Measurements from ENCODE around the gene DEPDC1. TPM values are rescaled to one million over a fixed set of nuclear protein-coding genes. Genes with fewer than 3 reads are reported as not detected.

DEPDC1 gene, protein sequence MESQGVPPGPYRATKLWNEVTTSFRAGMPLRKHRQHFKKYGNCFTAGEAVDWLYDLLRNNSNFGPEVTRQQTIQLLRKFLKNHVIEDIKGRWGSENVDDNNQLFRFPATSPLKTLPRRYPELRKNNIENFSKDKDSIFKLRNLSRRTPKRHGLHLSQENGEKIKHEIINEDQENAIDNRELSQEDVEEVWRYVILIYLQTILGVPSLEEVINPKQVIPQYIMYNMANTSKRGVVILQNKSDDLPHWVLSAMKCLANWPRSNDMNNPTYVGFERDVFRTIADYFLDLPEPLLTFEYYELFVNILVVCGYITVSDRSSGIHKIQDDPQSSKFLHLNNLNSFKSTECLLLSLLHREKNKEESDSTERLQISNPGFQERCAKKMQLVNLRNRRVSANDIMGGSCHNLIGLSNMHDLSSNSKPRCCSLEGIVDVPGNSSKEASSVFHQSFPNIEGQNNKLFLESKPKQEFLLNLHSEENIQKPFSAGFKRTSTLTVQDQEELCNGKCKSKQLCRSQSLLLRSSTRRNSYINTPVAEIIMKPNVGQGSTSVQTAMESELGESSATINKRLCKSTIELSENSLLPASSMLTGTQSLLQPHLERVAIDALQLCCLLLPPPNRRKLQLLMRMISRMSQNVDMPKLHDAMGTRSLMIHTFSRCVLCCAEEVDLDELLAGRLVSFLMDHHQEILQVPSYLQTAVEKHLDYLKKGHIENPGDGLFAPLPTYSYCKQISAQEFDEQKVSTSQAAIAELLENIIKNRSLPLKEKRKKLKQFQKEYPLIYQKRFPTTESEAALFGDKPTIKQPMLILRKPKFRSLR
- 0.26 and 0.38 TPM in 2 replicates for total RNA-seq

DNA sequence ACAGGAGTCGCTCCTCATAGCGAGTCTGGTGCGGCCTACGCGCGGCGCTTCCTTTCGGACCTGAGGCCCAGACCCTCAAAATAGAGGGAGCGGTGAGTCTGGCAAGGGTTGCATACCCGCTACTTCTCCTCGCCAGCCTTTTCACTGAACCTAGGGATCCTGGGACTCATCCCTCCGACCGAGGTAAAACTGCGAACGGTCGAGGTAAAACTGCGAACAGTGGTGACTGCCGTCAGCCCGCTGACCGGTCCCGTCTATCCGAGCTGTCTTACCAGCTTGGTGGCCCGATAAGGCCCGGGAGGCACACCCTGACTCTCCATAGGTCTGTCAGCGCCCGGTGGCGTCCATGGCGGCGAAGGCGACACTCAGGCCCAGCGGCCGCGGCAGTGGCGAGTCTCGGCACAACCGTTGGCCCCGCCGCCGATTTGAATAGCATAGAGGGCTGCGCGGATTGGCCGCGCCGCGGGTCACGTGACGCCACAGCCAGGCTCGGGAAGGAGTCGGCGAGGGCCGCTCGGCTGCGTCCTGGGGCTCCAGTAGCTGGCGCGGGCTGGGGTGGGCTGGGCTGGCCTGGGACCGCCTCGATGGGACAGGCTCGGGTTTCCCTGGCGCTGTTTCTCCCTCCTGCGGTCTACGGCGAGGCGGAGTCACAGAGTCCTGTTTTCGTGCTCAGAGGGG is at the start of gene DEPDC1:
TSS of gene DEPDC1 (minus strand) at position 403 of the 678 bp plus-strand sequence. CDS start at position 320, 83 bp downstream.
- peak within 1 kb of the TSS; percentile 61 for H3K4me3 ChIP-seq (ENCODE audit: low read depth, low read length)
- DNase-seq (ENCODE audit: low read depth) (peak; percentile 81), FAIRE-seq (no peak)
- H3K27me3 ChIP-seq (ENCODE audit: control insufficient read depth, insufficient read depth, low read length): no peaks in the 10 kb centered on the region
- H3K36me3 ChIP-seq (ENCODE audit: control insufficient read depth, insufficient read depth, low read length): no peaks in the 10 kb centered on the region
- no peak for TF ChIP-seq CTCF (IDR thresholded peaks at IDR 0.05; ENCODE audit: insufficient read depth, low read length, severe bottlenecking)

GRCh38 chr1:68544651-68545050 is 47.8 kb upstream of the DEPDC1 start:
- no peak for TF ChIP-seq CTCF (IDR thresholded peaks at IDR 0.05; ENCODE audit: insufficient read depth, low read length, severe bottlenecking)
- FAIRE-seq: no peak
- Histone ChIP-seq H3K27me3 (ENCODE audit: control insufficient read depth, insufficient read depth, low read length) (no peaks in the 10 kb centered on the region), H3K36me3 (ENCODE audit: control insufficient read depth, insufficient read depth, low read length) (no peaks in the 10 kb centered on the region), H3K4me3 (ENCODE audit: low read depth, low read length) (no peak overlapping the region)
- no peak for DNase-seq (ENCODE audit: low read depth)

GRCh38 chr1:68542586-68542985 is 45.7 kb upstream of the DEPDC1 start:
- no peak for TF ChIP-seq CTCF (IDR thresholded peaks at IDR 0.05; ENCODE audit: insufficient read depth, low read length, severe bottlenecking)
- peak; percentile 18 for DNase-seq (ENCODE audit: low read depth)
- Histone ChIP-seq H3K4me3 (ENCODE audit: low read depth, low read length) (no peak overlapping the region), H3K27me3 (ENCODE audit: control insufficient read depth, insufficient read depth, low read length) (no peaks in the 10 kb centered on the region), H3K36me3 (ENCODE audit: control insufficient read depth, insufficient read depth, low read length) (no peaks in the 10 kb centered on the region)
- no peak for FAIRE-seq

- Histone ChIP-seq H3K4me3 (ENCODE audit: low read depth, low read length) (no peak overlapping the region), H3K27me3 (ENCODE audit: control insufficient read depth, insufficient read depth, low read length) (no peaks in the 10 kb centered on the region), H3K36me3 (ENCODE audit: control insufficient read depth, insufficient read depth, low read length) (no peaks in the 10 kb centered on the region)
- TF ChIP-seq CTCF (IDR thresholded peaks at IDR 0.05; ENCODE audit: insufficient read depth, low read length, severe bottlenecking): no peak
- DNase-seq (ENCODE audit: low read depth) (no peak), FAIRE-seq (no peak)
Measured at GRCh38 chr1:68538941-68539340, 42.1 kb upstream of the DEPDC1 start.

- FAIRE-seq (peak; percentile 79), DNase-seq (ENCODE audit: low read depth) (peak; percentile 87)
- no peak for TF ChIP-seq CTCF (IDR thresholded peaks at IDR 0.05; ENCODE audit: insufficient read depth, low read length, severe bottlenecking)
- Histone ChIP-seq H3K36me3 (ENCODE audit: control insufficient read depth, insufficient read depth, low read length) (no peaks in the 10 kb centered on the region), H3K27me3 (ENCODE audit: control insufficient read depth, insufficient read depth, low read length) (no peaks in the 10 kb centered on the region), H3K4me3 (ENCODE audit: low read depth, low read length) (no peak overlapping the region)
Measured at GRCh38 chr1:68528243-68528642, 31.4 kb upstream of the DEPDC1 start.

Data from bronchial epithelial cell (primary cell).